IPS DF 4.7 (cell line): ENCODE measurements around the gene EEF1A2.

Experiments used
- DNase-seq: peaks from one replicate; pipeline ENCODE4 v3.0.0-alpha.2; 2013; ENCODE audit warnings: low spot score; ENCODE audit errors: extremely low read depth

EEF1A2 gene

DNA sequence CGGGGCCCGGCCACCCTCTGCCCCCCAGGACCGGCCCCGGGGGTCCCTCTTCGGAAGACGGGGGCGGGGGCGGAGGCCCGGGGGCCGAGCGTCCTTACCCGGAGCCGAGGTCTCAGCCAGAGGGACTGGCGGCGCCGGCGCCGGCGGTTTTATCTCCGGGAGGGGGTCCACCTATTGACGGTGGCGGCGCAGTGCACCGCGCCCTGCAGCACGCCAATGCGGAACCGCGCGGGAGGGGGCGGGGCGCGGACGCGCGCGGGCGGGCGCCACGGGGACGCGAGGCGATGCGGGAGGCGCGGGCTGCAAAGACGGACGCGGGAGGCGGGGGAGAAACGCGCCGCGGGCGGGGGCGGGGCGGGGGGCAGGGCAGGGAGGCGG is at the start of gene EEF1A2:
TSS of gene EEF1A2 (minus strand) at position 124 of the 378 bp plus-strand sequence. CDS start 1,320 bp downstream, outside the sequence.
- DNase-seq: no peak

DNA sequence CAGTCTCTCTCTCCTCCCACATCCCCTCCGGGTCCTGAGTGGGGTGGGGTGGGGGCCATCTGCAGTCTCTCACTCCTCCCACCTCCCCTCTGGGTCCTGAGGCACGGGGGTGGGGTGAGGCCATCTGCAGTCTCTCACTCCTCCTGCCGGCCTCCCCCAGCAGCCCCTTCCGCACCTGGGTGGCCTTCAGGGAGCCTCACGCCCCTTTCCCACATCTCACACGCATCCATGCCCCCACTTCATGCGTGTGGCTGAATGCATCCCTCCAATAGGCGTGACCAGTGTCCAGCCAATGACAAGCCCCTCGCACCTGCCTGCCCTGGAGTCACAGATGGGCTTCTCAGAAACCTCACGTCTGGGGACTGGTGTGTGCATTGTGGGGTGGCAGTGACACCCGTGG is 49.7 kb upstream of the EEF1A2 start:
- no peak for DNase-seq

- DNase-seq: no peak
Measured at GRCh38 chr20:63547725-63548480, 49.0 kb upstream of the EEF1A2 start, which contains the start of gene SRMS. Gene SRMS (minus strand): TSS chr20:63547749. CDS start chr20:63547463, 286 bp downstream.

GRCh38 chr20:63546956-63547724 is 48.3 kb upstream of the EEF1A2 start:
- no peak for DNase-seq

GRCh38 chr20:63546256-63546955 is 47.5 kb upstream of the EEF1A2 start:
- DNase-seq: no peak

GRCh38 chr20:63545814-63546213 is 46.9 kb upstream of the EEF1A2 start:
- DNase-seq: no peak

DNA sequence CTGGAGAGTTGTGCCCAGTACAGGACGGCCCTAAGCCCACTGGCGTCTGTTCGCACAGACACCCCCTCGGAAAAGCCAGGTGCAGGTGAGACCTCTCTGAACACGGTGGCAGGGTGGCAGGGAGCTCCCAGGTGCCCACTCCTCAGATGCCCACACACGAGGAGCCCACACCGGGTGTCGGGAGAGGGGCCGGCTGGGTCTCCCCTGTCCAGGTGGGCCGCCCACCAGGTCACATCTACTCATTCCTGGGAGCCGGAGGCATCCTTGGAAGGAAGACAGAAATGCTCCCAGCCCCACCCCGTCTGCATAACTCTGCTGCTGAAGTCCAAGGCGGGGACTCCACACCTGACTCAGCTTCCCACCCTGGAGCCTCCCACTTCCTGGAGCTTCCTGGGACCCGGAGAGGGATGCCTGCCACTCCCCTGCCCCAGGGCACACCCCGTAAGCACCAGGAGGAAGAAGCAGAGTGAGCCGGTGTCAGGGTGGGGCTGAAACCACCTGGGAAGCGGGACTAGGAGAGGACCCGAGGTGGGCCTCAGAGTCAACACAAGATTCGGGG is 46.2 kb upstream of the EEF1A2 start:
- no peak for DNase-seq

GRCh38 chr20:63544241-63544957 is 45.5 kb upstream of the EEF1A2 start:
- DNase-seq: no peak

DNA sequence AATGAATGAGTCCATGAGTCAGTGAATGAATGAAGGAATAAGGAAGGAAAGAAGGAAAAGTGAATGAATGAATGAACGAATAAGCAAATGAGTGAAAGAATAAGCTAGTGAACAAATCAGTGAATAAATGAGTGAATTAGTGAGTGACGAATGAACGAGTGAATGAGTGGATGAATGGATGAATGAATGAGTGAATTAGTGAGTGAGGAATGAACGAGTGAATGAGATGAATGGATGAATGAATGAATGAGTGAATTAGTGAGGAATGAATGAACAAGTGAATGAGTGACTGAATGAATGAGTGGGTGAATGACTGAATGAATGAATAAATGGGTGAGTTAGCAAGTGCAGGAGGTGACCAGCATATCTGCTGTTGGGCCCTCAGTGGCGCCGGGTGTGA is 44.9 kb upstream of the EEF1A2 start:
- no peak for DNase-seq

- DNase-seq: no peak
Measured at GRCh38 chr20:63543131-63543530, 44.2 kb upstream of the EEF1A2 start.

DNA sequence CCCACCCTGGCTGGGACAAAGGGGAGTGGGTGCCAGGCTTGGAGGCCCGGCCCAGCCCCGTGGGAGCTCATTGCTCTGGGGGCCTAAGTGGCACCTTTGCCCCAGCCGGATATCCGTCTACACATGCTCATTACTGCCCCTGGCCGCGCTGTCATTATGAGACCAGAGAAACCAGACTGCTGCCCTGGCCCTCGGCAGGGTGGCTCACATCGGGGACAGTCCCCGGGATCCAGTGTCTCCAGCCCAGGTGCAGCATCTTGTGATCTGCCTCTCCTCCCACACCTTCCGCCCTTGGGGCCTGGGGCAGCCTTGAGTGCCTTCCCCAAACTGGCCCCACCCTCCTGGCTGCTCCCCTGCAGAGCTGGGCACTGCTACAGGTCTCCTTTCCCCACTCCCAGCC is 43.8 kb upstream of the EEF1A2 start:
- no peak for DNase-seq

DNA sequence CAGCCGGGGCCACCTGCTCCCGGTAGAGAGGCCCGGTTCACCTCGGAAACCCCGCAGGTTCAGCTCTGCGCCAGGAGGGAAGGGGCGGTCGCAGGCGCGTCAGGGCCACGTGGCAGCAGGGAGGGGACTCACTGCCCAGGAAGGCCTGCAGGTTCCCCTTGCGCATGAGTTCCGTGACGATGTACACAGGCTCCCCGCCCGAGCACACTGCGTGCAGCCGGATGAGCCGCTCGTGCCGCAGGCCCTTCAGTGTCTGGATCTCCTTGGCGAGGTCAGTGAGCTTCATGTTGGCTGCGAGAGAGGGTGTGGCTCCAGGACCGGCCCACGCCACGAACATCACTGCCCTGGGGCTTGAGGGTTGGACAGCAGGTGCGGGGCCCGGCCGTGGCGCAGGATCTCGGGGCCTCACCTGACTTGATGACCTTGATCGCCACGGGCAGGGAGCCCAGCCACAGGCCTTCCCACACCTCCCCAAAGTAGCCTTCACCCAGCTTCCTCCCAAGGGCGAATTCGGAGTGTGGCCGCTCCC is 43.2 kb upstream of the EEF1A2 start:
- DNase-seq: no peak

- no peak for DNase-seq
Measured at GRCh38 chr20:63541371-63541770, 42.5 kb upstream of the EEF1A2 start.

GRCh38 chr20:63540417-63541186 is 41.7 kb upstream of the EEF1A2 start:
- DNase-seq: no peak

GRCh38 chr20:63539441-63540370 is 40.8 kb upstream of the EEF1A2 start:
- DNase-seq: no peak

DNA sequence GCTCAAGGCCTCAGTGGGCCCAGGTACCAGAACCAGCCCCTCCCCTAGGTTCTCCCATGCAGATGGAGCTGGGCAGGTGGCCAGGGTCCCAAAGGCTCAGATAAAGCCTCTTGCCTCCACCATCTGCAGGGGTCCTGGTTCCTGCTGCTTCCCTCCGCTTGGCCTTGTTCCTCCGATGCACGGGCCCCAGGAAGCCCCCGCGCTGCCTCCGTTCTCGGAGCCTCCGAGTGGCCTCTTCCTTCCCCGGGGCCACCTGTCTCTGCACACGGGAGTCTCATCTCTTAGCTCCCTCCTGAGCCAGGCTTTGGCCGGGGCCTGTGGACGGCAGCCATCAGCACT is 40.2 kb upstream of the EEF1A2 start:
- no peak for DNase-seq

DNA sequence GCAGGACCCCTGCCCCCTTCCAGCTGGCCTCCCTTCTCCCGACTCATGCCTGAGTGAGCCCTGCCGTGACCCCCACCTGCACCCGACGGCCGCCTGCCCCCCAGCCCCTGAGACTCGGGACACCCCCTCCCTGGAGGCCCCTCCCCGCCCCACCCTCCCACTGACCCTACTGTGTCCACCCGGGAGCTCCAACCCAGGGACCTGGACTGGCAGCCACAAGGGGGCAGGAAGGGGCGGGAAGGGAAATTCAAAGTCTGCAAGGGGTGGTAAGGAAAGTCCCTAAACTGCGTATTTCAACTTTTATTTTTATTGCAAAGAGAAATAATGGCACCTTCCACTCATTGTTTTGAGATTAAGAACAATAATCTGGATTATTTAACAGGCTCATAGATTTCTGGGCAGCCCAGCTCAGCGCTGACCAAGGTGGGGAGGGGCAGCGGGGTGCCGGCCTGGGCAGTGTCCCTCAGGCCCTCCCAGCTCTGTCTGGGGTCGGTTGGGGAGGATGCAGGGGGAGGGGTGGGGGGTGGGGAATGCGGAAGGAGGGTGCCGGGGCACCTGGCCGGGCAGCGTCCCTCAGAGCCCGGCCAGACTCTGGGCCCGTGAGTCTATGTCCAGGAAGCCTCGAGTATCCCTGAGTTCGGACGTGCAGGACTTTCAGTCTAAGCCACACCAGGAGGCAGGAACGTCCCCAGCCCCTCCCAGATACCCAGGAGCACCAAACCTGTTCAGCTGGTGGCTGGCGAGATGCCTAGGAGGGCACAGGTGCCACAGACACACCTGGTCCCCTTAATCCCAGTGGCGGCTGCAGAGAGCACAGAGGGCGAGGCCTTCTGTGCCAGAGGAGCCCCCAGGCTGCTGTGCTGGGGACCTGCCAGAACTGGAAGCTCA is 39.6 kb upstream of the EEF1A2 start:
- DNase-seq: no peak
